Measurements from ENCODE around the gene SAP30L. TPM values are rescaled to one million over a fixed set of nuclear protein-coding genes. Genes with fewer than 3 reads are reported as not detected.
A peak's percentile ranks its signal among the peaks of the same experiment; 100 is the strongest.

SAP30L gene
- 9.7 and 13.1 TPM in 2 replicates for total RNA-seq (2012; rRNA removed)
- polyA plus RNA-seq (2012; rRNA removed), result 17.6 and 21.3 TPM in 2 replicates
- 10.6 and 11.4 TPM in 2 replicates for polyA plus RNA-seq (2012; cell fraction: cytosol; rRNA removed)
- 9.1 and 28.3 TPM in 2 replicates for polyA plus RNA-seq (2012; cell fraction: nucleus; rRNA removed; ENCODE audit: low replicate concordance)
- percentile 58 among the genes with signal in this experiment for Bru-seq, nascent RNA
- BruChase-seq, experiment 1, labeled RNA remaining after a 6-hour chase, result percentile 78 among the genes with signal in this experiment
- percentile 77 among the genes with signal in this experiment for BruChase-seq, experiment 2, labeled RNA remaining after a 2-hour chase
- long read RNA-seq, full-length matches to known transcripts, result 21 of 31 reads
- long read RNA-seq, partial matches to known transcripts, result 0 of 31 reads
- long read RNA-seq, other reads (novel, unspliced or antisense), result 10 of 31 reads

GRCh38 chr5:154445422-154446194, at the start of gene SAP30L:
Gene SAP30L, plus strand, starts transcription at chr5:154445997. Its CDS starts 608 bp downstream, at chr5:154446605.
- dilution Hi-C loops (cut with HindIII; ENCODE audit: low sequenced_read_pairs, unreplicated experiment) (no loop called here), in situ Hi-C loops (cut with MboI; ENCODE audit: low sequenced_read_pairs) (no loop called here), intact Hi-C loops (cut with micrococcal nuclease) (loop anchor here (2.0 to 5.0 kb wide), 2 partner anchors 249 to 492 kb away; partner anchors contain the start of gene GEMIN5)
- Histone ChIP-seq H3K9ac (ENCODE audit: low read depth, low read length) (peak within 1 kb of the TSS; percentile 90), H3K9me1 (ENCODE audit: insufficient read depth, low read length) (peaks cover 8% of the 10 kb centered on the region), H2AK9ac (replicated peaks; ENCODE audit: low read depth, low read length, poor library complexity) (peak within 1 kb of the TSS; percentile 93), H2BK15ac (ENCODE audit: low read depth, low read length) (0 out of 3 replicates have a peak within 1 kb of the TSS, but pooled peaks have one; percentile 38), H4K5ac (ENCODE audit: low read depth, low read length) (peak within 1 kb of the TSS; percentile 69), H3K4ac (ENCODE audit: low read depth, low read length) (peak within 1 kb of the TSS; percentile 94), H4K91ac (ENCODE audit: insufficient read depth, low read depth, low read length) (peak within 1 kb of the TSS; percentile 93), H3K23ac (ENCODE audit: low read depth, low read length) (peak within 1 kb of the TSS; percentile 93), H3K18ac (ENCODE audit: low read depth, low read length) (peak within 1 kb of the TSS; percentile 77), H2BK120ac (ENCODE audit: low read depth, low read length) (peak within 1 kb of the TSS; percentile 28; the same call in 1 of the 2 replicates), H3K14ac (replicated peaks; ENCODE audit: low read depth, low read length) (peak within 1 kb of the TSS; percentile 89), H3K4me2 (ENCODE audit: low read depth, low read length) (peak within 1 kb of the TSS; percentile 95), H4K8ac (ENCODE audit: low read depth in 2 of 2, low read length in 2 of 2) (peak within 1 kb of the TSS; percentile 74 to 94), H3K36me3 (ENCODE audit: control insufficient read depth, insufficient read depth, low read length) (peaks cover 6% of the 10 kb centered on the region), H2AFZ (replicated peaks; ENCODE audit: low read length, poor library complexity) (peak within 1 kb of the TSS; percentile 100), H2AK5ac (ENCODE audit: low read depth, low read length) (peak within 1 kb of the TSS; percentile 37), H3K27me3 (ENCODE audit: control insufficient read depth, insufficient read depth, low read length) (no peaks in the 10 kb centered on the region), H3K79me1 (ENCODE audit: low read depth in 1 of 2, low read length in 2 of 2) (peaks cover 23 to 41% of the 10 kb centered on the region in 2 experiments), H3K4me3 (ENCODE audit: insufficient read depth, low read depth, low read length) (peak within 1 kb of the TSS; percentile 97), H2BK5ac (ENCODE audit: low read depth, low read length, poor library complexity, severe bottlenecking) (peak within 1 kb of the TSS; percentile 86), H2BK20ac (ENCODE audit: low read depth, low read length) (no peak within 1 kb of the TSS), H4K20me1 (ENCODE audit: insufficient read depth, low read length) (peaks cover 31% of the 10 kb centered on the region), H3K9me3 (ENCODE audit: control insufficient read depth, insufficient read depth, low read length) (no peaks in the 10 kb centered on the region), H3K27ac (ENCODE audit: insufficient read depth, low read length) (peak within 1 kb of the TSS; percentile 84), H3K56ac (ENCODE audit: extremely low read depth, insufficient read depth, low read length) (peak within 1 kb of the TSS; percentile 77), H3K4me1 (ENCODE audit: control insufficient read depth, insufficient read depth, low read length) (peaks cover 7% of the 10 kb centered on the region)
- WGBS, 2 experiments (ENCODE audit: extremely low coverage in 2 of 2, insufficient read length in 1 of 2), result 0% methylated on average over 36 of the region's 70 CpGs; no CpG with 5 or more reads in 1 of the 2 experiments
- no TSS peak for BruUV-seq (replicated peaks)
- TF ChIP-seq MXI1 (IDR thresholded peaks at IDR 0.05; ENCODE audit: borderline replicate concordance, low read depth, low read length) (no peak), USF2 (IDR thresholded peaks at IDR 0.05; ENCODE audit: low read depth, low read length) (peak; percentile 46; the same call in 1 of the 2 replicates), CTCF (conservative IDR thresholded peaks at IDR 0.05; ENCODE audit: low read depth, low read length) (no peak), SMC3 (IDR thresholded peaks at IDR 0.05; ENCODE audit: low read depth, low read length) (no peak), POLR2A (IDR thresholded peaks at IDR 0.05; ENCODE audit: low read depth, low read length) (peak; percentile 54; the same call in 1 of the 2 replicates), MAZ (IDR thresholded peaks at IDR 0.05; ENCODE audit: borderline replicate concordance, low read depth, low read length) (peak; percentile 90), CEBPB (IDR thresholded peaks at IDR 0.05; ENCODE audit: low read depth, low read length) (no peak), FOS (IDR thresholded peaks at IDR 0.05; ENCODE audit: low read depth, low read length) (peak; percentile 61; the same call in 1 of the 2 replicates)
- peak; percentile 93 for ATAC-seq (ENCODE audit: low read depth)
- POLR2A ChIA-PET (ENCODE audit: unreplicated experiment), result no interaction called here
- peak; percentile 89 for DNase-seq
- CTCF ChIA-PET, result no interaction called here

All from IMR-90 (cell line).